ENCODE measurements around the gene DHRSX.

- TF ChIP-seq GATA2 (IDR thresholded peaks at IDR 0.05; ENCODE audit: low read depth, low read length), result no peak
- TF ChIP-seq GATA3 (IDR thresholded peaks at IDR 0.05; ENCODE audit: low read depth, low read length), result no peak
Observed at GRCh38 chrX:2469196-2469685, 31.5 kb downstream of the DHRSX start.

Data from SH-SY5Y (cell line).